Panc1 (cell line): ENCODE measurements around the gene MDGA2. TPM values are rescaled to one million over a fixed set of nuclear protein-coding genes. Genes with fewer than 3 reads are reported as not detected.

Source experiments
- ATAC-seq: fragments of 200-7000 bp; cut with Tn5 transposase; 2 replicates; pipeline ENCODE4 v1.9.1; 2020; ENCODE audit warnings: mild to moderate bottlenecking, moderate library complexity
- BruUV-seq: library from RNA; stranded (reverse); fragments of 400-500 nt; replicated peaks from 2 replicates; lab custom pipeline; 2021; lab: Mats Ljungman, UMichigan
- CTCF ChIA-PET: fragments of 300-600 bp; sonication (Branson Sonifier 250); formaldehyde crosslinking; loops from one replicate; lab custom pipeline; 2022; ENCODE audit warnings: antibody characterized with exemption; lab: Charles Lee
- POLR2A ChIA-PET: fragments of 300-600 bp; sonication (Branson Sonifier 250); formaldehyde crosslinking; loops from one replicate; lab custom pipeline; 2022; ENCODE audit warnings: antibody characterized with exemption; lab: Charles Lee
- DNase-seq: peaks from one replicate; pipeline ENCODE4 v3.0.0-alpha.2; 2010; ENCODE audit warnings: low read depth, low spot score
- H3K27ac ChIP-seq: 2 replicates; pipeline ENCODE4 v1.5.1; 2011; ENCODE audit warnings: mild to moderate bottlenecking, low read length, inconsistent platforms
- H3K27me3 ChIP-seq: fragments of 200-500 bp; sonication (Bioruptor generic); 2 replicates; pipeline ENCODE4 v1.6.0; 2014; ENCODE audit warnings: low read length, inconsistent platforms; ENCODE audit not compliant: control insufficient read depth, insufficient read depth
- H3K36me3 ChIP-seq: fragments of 200-500 bp; sonication (Bioruptor generic); 2 replicates; pipeline ENCODE4 v1.5.1; 2014; ENCODE audit warnings: inconsistent platforms, mild to moderate bottlenecking, low read length, moderate library complexity; ENCODE audit not compliant: control insufficient read depth, insufficient read depth
- H3K4me1 ChIP-seq: 2 replicates; pipeline ENCODE4 v1.5.1; 2011; ENCODE audit warnings: inconsistent platforms, mild to moderate bottlenecking, low read length, moderate library complexity; ENCODE audit not compliant: control insufficient read depth, insufficient read depth
- H3K4me3 ChIP-seq, 2 experiments: 2 replicates each; pipeline ENCODE4 v1.5.1; 2011 to 2012; ENCODE audit warnings: low read depth in 2 of 2, low read length in 2 of 2, mild to moderate bottlenecking in 2 of 2, inconsistent platforms in 1 of 2, moderate library complexity in 1 of 2
- H3K9me3 ChIP-seq: fragments of 200-500 bp; sonication (Bioruptor generic); 2 replicates; pipeline ENCODE4 v1.5.1; 2014; ENCODE audit warnings: low read depth, mild to moderate bottlenecking, inconsistent platforms, low read length, moderate library complexity; ENCODE audit not compliant: control insufficient read depth, insufficient read depth
- POLR2AphosphoS5 ChIP-seq: IDR thresholded peaks from 2 replicates; pipeline ENCODE4 v1.6.1; 2012; ENCODE audit warnings: mild to moderate bottlenecking, low read depth, low read length, moderate library complexity
- SIN3A ChIP-seq: IDR thresholded peaks from 2 replicates; pipeline ENCODE4 v1.6.1; 2012; ENCODE audit warnings: low read depth, mild to moderate bottlenecking, low read length, moderate library complexity, borderline replicate concordance; ENCODE audit not compliant: insufficient read depth
- TCF7L2 ChIP-seq: IDR thresholded peaks from 2 replicates; pipeline ENCODE4 v1.6.1; 2011; ENCODE audit warnings: mild to moderate bottlenecking, low read depth, low read length, inconsistent platforms
- in situ Hi-C: cut with HindIII; loops from 2 replicates; pipeline ENCODE4 v1.10.0; 2016; ENCODE audit warnings: low sequenced_read_pairs, low pct_unique_long_range_greater_than_20kb
- intact Hi-C: fragments of 100-400 bp; cut with micrococcal nuclease; formaldehyde crosslinking; loops from one replicate; pipeline ENCODE4 v1.10.0; 2022; ENCODE audit not compliant: unreplicated experiment
- total RNA-seq: library from RNA; stranded (reverse); gene quantifications from one replicate; pipeline ENCODE4 v1.2.1, GENCODE V29; 2021; ENCODE audit not compliant: unreplicated experiment
- TF ChIP-seq, protein P1 (sequence below), 2 experiments: IDR thresholded peaks; 2 replicates each; pipeline ENCODE4 v1.6.1; 2011 to 2012; ENCODE audit warnings: low read depth in 2 of 2, control low read depth in 1 of 2, low read length in 1 of 2, mild to moderate bottlenecking in 1 of 2, moderate library complexity in 1 of 2; ENCODE audit not compliant: insufficient read depth in 1 of 2
- TF ChIP-seq, protein P2 (sequence below): fragments of 450-650 bp; IDR thresholded peaks from 2 replicates; pipeline ENCODE4 v1.5.1; 2017; ENCODE audit warnings: mild to moderate bottlenecking

MDGA2 gene
- total RNA-seq, 1 experiment from 2014 or later = not detected

GRCh38 chr14:47710581-47710980 is 35.2 kb upstream of the MDGA2 start:
- Histone ChIP-seq H3K27me3 (no peaks in the 10 kb centered on the region), H3K9me3 (no peaks in the 10 kb centered on the region), H3K4me1 (no peaks in the 10 kb centered on the region), H3K36me3 (no peaks in the 10 kb centered on the region), H3K4me3 (no peak overlapping the region), H3K27ac (no peak overlapping the region)
- ATAC-seq (no peak), DNase-seq (no peak)
- TF ChIP-seq, protein P1, sequence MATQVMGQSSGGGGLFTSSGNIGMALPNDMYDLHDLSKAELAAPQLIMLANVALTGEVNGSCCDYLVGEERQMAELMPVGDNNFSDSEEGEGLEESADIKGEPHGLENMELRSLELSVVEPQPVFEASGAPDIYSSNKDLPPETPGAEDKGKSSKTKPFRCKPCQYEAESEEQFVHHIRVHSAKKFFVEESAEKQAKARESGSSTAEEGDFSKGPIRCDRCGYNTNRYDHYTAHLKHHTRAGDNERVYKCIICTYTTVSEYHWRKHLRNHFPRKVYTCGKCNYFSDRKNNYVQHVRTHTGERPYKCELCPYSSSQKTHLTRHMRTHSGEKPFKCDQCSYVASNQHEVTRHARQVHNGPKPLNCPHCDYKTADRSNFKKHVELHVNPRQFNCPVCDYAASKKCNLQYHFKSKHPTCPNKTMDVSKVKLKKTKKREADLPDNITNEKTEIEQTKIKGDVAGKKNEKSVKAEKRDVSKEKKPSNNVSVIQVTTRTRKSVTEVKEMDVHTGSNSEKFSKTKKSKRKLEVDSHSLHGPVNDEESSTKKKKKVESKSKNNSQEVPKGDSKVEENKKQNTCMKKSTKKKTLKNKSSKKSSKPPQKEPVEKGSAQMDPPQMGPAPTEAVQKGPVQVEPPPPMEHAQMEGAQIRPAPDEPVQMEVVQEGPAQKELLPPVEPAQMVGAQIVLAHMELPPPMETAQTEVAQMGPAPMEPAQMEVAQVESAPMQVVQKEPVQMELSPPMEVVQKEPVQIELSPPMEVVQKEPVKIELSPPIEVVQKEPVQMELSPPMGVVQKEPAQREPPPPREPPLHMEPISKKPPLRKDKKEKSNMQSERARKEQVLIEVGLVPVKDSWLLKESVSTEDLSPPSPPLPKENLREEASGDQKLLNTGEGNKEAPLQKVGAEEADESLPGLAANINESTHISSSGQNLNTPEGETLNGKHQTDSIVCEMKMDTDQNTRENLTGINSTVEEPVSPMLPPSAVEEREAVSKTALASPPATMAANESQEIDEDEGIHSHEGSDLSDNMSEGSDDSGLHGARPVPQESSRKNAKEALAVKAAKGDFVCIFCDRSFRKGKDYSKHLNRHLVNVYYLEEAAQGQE (IDR thresholded peaks at IDR 0.05; ENCODE audit: insufficient read depth in 1 of 2, low read depth in 2 of 2, low read length in 1 of 2) = no peak
- TF ChIP-seq SIN3A = no peak
- no peak for TF ChIP-seq TCF7L2
- no peak for TF ChIP-seq POLR2AphosphoS5
- TF ChIP-seq, protein P2, sequence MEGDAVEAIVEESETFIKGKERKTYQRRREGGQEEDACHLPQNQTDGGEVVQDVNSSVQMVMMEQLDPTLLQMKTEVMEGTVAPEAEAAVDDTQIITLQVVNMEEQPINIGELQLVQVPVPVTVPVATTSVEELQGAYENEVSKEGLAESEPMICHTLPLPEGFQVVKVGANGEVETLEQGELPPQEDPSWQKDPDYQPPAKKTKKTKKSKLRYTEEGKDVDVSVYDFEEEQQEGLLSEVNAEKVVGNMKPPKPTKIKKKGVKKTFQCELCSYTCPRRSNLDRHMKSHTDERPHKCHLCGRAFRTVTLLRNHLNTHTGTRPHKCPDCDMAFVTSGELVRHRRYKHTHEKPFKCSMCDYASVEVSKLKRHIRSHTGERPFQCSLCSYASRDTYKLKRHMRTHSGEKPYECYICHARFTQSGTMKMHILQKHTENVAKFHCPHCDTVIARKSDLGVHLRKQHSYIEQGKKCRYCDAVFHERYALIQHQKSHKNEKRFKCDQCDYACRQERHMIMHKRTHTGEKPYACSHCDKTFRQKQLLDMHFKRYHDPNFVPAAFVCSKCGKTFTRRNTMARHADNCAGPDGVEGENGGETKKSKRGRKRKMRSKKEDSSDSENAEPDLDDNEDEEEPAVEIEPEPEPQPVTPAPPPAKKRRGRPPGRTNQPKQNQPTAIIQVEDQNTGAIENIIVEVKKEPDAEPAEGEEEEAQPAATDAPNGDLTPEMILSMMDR = no peak
- POLR2A ChIA-PET = no interaction called here
- intact Hi-C loops (no loop called here), in situ Hi-C loops (no loop called here)
- BruUV-seq = no TSS peak
- CTCF ChIA-PET = no interaction called here

GRCh38 chr14:47705683-47706082 is 30.3 kb upstream of the MDGA2 start:
- Histone ChIP-seq H3K27me3 (no peaks in the 10 kb centered on the region), H3K4me3 (no peak overlapping the region), H3K36me3 (no peaks in the 10 kb centered on the region), H3K4me1 (no peaks in the 10 kb centered on the region), H3K9me3 (no peaks in the 10 kb centered on the region), H3K27ac (no peak overlapping the region)
- no peak for DNase-seq
- in situ Hi-C loops (no loop called here), intact Hi-C loops (no loop called here)
- no peak for ATAC-seq
- BruUV-seq = no TSS peak
- CTCF ChIA-PET = no interaction called here
- TF ChIP-seq TCF7L2 = no peak
- TF ChIP-seq, protein P1 (IDR thresholded peaks at IDR 0.05; ENCODE audit: insufficient read depth in 1 of 2, low read depth in 2 of 2, low read length in 1 of 2) = no peak
- TF ChIP-seq, protein P2 = no peak
- TF ChIP-seq SIN3A = no peak
- no peak for TF ChIP-seq POLR2AphosphoS5
- POLR2A ChIA-PET = no interaction called here
